ENCODE results near the gene ZNF532. TPM values are rescaled to one million over a fixed set of nuclear protein-coding genes. Genes with fewer than 3 reads are reported as not detected.
"Not testable (repeated sequence)": the region's sequence is repeated elsewhere in the genome, so short reads cannot be mapped to it uniquely, and the experiment has no call there.

The ZNF532 gene
- total RNA-seq, 2 experiments from 2014 or later: 4.0 to 4.8 TPM

DNA sequence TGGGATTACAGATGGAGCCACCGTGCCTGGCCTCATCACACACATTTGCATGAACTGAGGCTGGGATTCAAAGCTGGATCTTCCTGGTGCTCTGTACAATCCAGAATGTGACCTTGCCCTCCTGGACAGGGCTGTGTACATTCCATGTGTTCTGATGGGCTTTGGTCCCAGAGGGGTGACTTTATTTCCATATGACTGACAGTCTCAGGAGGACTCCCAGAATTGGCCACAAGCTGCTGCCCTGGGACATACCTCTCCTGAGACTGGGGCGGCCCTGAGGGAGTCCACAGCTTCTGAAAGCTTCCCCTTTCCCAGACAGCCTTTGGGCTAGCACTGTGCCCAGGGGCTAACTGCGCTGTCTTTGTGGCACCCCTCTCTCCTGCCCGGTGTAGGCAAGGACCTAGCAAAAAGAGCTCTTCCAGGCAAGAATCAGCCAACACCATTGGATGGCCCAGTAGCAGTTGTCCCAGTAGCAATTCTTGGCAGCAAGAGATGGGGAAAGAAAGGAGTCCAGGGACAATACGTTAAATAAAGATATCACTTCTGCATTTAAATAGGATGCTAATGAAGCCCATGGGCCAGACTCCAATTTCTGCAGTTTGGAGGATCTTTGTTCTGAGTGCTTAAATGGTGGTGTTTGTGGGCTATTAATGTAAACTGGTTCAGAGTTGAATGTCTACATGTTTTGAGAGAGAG lies 26.4 kb upstream of the ZNF532 start:
- no peak for DNase-seq
- POLR2A ChIA-PET: no interaction called here
- Mint-ChIP-seq H3K36me3 (no peaks in the 10 kb centered on the region), H3K27me3 (peaks cover 38% of the 10 kb centered on the region), H3K27ac (no peak overlapping the region), H3K4me3 (no peak overlapping the region), H3K4me1 (no peaks in the 10 kb centered on the region), H3K9me3 (no peaks in the 10 kb centered on the region)
- no peak for ATAC-seq (ENCODE audit: low read depth)

DNA sequence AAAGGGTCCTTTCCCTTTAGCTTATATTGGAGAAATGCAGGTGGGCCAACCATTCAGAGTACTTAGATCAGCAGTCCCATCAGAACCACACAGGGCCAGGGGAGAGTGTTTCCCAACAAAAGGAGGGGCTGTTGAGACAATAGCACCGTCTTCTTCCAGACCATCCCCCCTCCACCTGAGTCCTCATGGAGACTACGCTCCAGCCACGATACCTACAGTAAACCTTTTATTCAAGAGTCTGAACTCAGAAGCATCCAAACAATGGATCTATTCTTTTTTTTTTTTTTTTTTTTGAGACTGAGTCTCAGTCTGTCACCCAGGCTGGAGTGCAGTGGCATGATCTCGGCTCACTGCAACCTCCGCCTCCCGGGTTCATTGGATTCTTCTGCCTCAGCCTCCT lies 25.7 kb upstream of the ZNF532 start:
- H3K4me1 Mint-ChIP-seq: no peaks in the 10 kb centered on the region
- ATAC-seq (ENCODE audit: low read depth): no peak
- POLR2A ChIA-PET: no interaction called here
- H3K4me3 Mint-ChIP-seq: no peak overlapping the region
- H3K27me3 Mint-ChIP-seq: peaks cover 44% of the 10 kb centered on the region
- H3K27ac Mint-ChIP-seq: no peak overlapping the region
- H3K36me3 Mint-ChIP-seq: no peaks in the 10 kb centered on the region
- H3K9me3 Mint-ChIP-seq: no peaks in the 10 kb centered on the region
- no peak for DNase-seq

DNA sequence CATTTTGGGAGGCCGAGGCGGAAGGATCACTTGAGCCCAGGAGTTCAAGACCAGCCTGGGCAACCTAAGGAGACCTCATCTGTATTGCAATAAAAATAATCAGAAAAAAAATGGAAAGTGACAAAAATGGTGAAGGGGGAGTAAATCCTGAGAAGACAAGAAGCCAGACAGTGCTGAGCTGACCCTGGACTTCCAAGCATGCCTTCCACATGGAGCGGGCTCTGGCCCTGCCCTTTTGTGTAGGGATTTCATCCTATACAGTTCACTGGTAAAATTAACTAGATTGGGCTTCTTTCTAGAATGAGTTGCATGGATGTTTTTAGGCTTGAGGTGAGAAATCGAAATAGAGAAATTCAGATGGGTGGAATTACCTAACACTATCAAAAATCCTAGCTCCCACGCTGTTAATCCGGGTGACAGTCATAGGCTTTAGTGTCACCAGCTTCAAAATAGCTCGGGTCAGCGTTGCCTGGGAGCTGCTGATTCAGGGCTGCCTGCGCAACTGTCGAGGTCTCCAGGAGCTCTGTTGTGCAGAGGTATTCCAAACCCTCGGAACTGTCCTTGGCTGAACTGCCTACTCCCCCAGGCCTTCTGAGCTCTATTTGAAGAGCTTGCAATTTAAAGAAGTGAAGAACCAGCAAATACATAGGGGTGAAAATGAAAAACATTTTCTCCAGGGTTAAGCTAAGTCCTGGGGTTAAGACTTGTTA lies 21.5 kb upstream of the ZNF532 start:
- ATAC-seq (ENCODE audit: low read depth) (no peak), DNase-seq (no peak)
- no peaks in the 10 kb centered on the region for H3K4me1 Mint-ChIP-seq
- POLR2A ChIA-PET: no interaction called here
- no peaks in the 10 kb centered on the region for H3K9me3 Mint-ChIP-seq
- peaks cover 70% of the 10 kb centered on the region for H3K27me3 Mint-ChIP-seq
- H3K36me3 Mint-ChIP-seq: no peaks in the 10 kb centered on the region
- H3K4me3 Mint-ChIP-seq: no peak overlapping the region
- no peak overlapping the region for H3K27ac Mint-ChIP-seq

DNA sequence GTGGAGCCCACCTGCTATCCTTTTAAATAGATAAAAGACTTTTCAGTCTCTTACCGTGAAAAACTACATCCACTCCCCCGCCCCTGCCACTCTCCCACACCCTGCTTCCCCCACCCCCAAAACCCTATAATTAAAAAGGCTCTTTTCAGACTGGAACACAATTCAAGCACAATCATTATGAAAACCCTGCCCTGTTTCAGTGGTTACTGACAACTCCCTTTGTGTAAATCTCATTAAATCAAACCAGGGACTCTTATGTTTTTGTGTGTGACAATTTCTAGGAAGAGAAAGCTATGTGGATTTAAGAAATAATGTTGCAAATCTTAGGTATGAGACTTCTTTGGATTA lies 21.0 kb upstream of the ZNF532 start:
- no peaks in the 10 kb centered on the region for H3K4me1 Mint-ChIP-seq
- no peak for ATAC-seq (ENCODE audit: low read depth)
- H3K27me3 Mint-ChIP-seq: peaks cover 74% of the 10 kb centered on the region
- DNase-seq: no peak
- H3K27ac Mint-ChIP-seq: no peak overlapping the region
- no peaks in the 10 kb centered on the region for H3K36me3 Mint-ChIP-seq
- POLR2A ChIA-PET: no interaction called here
- no peak overlapping the region for H3K4me3 Mint-ChIP-seq
- no peaks in the 10 kb centered on the region for H3K9me3 Mint-ChIP-seq

DNA sequence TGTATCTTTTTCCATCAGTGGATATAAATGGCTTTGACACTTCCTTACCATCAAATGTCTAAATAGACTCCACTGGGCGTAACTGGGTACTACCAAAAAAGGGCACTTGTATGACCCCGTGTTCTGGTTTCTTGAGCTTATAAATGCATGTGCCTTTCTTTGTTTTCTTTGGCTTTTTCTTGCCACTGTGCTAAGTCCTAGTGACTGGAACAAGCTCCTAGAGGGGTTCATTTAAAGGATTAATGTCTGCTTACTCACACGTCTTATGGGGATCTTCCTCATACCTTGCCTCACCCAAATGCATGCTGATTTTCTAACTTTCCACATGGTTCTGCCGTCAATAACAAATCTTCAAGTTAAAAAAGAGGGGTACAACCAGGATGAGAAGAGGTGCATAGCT lies 19.8 kb upstream of the ZNF532 start:
- Mint-ChIP-seq H3K36me3 (no peaks in the 10 kb centered on the region), H3K4me3 (no peak overlapping the region), H3K27ac (no peak overlapping the region), H3K27me3 (peaks cover 82% of the 10 kb centered on the region), H3K4me1 (no peaks in the 10 kb centered on the region), H3K9me3 (no peaks in the 10 kb centered on the region)
- DNase-seq: no peak
- ATAC-seq (ENCODE audit: low read depth): no peak
- POLR2A ChIA-PET: interaction anchor here (0.6 kb wide), 1 partner anchor 32 kb away, joined by 4 read pairs; no protein-coding TSS in a partner anchor

DNA sequence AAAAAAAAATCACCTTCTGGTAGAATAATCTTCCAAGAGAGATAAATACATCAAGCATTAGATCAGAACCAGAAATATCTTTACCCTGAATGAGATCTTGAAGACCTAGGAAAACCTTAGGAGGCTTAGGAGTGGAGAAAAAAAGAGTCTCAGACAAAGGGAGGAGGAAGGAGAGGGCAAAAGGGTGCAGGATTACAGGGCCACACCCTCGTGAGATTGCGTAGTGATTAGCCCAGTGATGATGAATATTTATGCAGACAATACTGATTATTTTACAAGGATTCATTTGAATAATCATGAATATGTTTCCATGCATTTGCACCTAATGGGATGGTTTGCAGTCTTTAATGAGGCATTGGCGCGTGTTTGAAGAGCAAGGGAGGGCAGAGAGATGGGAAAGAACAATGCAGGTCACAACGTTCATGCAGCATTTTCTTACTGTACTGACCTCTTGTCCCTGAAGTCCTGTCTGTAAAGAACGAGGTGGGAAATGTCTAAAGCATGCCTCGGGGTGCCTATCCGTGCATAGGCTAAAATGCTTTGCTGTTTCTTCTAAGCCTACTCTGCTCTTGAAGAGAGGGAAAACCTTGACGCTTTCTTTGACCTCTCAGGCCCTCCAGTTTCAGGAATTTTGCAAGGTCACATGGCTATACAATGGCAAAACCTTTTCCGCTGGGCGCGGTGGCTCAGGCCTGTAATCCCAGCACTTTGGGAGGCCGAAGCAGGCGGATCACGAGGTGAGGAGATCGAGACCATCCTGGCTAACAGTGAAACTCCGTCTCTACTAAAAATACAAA lies 18.6 kb upstream of the ZNF532 start:
- POLR2A ChIA-PET: no interaction called here
- ATAC-seq (ENCODE audit: low read depth): no peak
- Mint-ChIP-seq H3K36me3 (no peaks in the 10 kb centered on the region), H3K9me3 (no peaks in the 10 kb centered on the region), H3K27ac (no peak overlapping the region), H3K4me1 (no peaks in the 10 kb centered on the region), H3K27me3 (peaks cover 77% of the 10 kb centered on the region), H3K4me3 (no peak overlapping the region)
- no peak for DNase-seq

DNA sequence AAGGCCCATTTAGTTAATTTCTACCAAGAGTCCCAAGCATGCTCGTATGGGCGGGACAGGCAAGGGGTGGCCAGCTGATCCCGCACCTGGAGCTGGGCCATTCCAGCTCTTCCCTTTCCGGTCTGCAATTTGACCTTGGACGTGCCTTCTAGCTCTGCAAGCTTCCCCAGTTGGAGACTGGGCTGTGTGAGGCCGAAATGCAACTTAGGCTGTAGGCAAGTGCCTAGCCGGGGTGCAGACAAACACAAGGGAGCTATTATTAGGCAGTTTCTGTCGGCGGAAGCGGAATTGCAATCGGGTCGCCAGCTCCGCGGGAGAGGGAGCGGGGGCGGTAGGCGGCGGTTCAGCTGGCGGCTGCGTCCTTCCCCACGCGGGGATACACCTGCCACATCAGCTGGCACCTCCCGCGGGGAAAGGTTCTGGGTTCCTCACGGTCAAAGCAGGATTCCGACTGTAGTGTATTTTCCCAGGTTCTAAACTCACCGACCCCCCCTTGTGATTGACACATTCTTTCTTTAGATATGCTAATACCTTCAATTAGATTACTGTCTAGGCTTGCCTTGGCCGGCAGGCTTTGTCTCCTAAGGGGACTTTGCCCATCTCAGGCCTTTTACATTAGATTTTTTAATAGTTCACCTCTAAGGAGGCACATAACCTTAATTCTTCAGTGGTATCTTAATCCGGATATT lies 17.1 kb upstream of the ZNF532 start:
- POLR2A ChIA-PET: no interaction called here
- ATAC-seq (ENCODE audit: low read depth): no peak
- Mint-ChIP-seq H3K36me3 (no peaks in the 10 kb centered on the region), H3K4me1 (no peaks in the 10 kb centered on the region), H3K27ac (no peak overlapping the region), H3K9me3 (no peaks in the 10 kb centered on the region), H3K27me3 (peaks cover 69% of the 10 kb centered on the region), H3K4me3 (no peak overlapping the region)
- DNase-seq: no peak

DNA sequence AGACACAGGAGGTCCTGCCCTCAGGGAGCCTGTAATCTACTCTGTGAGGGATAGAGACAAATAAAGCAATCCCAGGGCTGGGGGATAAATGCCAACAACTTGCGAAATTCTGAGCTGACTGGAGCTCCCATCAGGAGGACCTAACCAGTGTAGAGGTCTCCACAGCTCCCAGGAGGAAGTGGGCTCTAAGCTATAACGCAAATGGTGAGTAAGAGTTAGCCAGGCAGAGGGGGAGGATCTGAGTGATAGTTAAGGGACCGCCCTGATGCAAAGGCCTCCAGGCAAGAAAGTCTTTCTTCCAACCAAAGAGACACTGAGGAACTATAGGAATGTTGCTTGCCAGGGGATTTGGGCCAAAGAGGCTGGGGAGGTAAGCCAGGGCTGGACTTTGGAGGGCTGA lies 16.0 kb upstream of the ZNF532 start:
- no peaks in the 10 kb centered on the region for H3K9me3 Mint-ChIP-seq
- ATAC-seq (ENCODE audit: low read depth) (no peak), DNase-seq (no peak)
- no peak overlapping the region for H3K27ac Mint-ChIP-seq
- no peaks in the 10 kb centered on the region for H3K36me3 Mint-ChIP-seq
- no peak overlapping the region for H3K4me3 Mint-ChIP-seq
- H3K27me3 Mint-ChIP-seq: peaks cover 64% of the 10 kb centered on the region
- POLR2A ChIA-PET: no interaction called here
- no peaks in the 10 kb centered on the region for H3K4me1 Mint-ChIP-seq

DNA sequence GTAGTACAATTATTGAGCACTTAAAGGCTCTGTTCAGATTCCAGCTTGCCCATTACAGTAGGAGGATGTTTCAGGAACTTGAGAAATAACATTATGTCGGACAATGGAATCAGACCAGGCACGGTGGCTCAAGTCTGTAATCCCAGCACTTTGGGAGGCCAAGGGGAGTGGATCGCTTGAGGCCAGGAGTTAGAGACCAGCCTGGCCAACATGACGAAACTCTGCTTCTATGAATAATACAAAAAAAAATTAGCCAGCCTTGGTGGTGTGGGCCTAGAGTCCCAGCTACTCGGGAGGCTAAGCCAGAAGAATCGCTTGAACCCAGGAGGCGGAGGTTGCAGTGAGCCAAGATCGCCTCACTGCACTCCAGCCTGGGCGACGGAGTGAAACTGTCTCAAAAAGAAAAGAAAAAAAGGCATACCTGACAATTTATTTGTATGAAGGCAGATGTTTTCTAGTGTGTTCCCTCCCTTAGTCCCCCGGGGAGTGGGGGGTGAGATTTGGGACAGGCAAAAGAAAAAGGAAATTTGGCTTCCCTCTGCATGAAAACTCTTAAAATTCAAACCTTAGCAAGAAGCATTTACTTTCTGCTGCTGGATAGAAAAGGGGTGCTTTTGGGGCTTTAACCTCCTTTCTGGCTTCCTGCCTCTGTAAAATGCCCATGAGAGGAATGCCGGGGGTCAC lies 13.7 kb upstream of the ZNF532 start:
- no peak overlapping the region for H3K27ac Mint-ChIP-seq
- POLR2A ChIA-PET: no interaction called here
- peaks cover 47% of the 10 kb centered on the region for H3K27me3 Mint-ChIP-seq
- ATAC-seq (ENCODE audit: low read depth): no peak
- H3K9me3 Mint-ChIP-seq: no peaks in the 10 kb centered on the region
- no peak for DNase-seq
- H3K4me3 Mint-ChIP-seq: no peak overlapping the region
- H3K4me1 Mint-ChIP-seq: no peaks in the 10 kb centered on the region
- no peaks in the 10 kb centered on the region for H3K36me3 Mint-ChIP-seq

DNA sequence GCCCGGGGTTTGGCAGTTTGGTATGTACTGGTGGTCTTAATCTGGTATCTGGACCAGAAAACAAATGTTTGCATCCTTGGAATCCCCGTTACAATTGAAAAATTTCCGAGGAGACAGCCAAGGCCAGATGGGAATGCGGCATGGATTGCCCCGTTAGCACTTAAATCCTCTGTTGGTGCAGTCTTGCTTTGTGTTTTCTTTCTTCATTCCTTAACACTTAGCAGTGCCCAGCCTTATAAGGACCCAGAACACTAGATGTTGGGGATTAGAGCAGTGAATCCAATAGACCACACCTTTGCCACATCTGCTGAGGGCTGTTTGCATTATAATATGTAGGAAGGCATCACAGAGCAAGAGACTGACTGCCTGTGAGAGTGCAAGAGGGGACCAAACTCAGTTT lies 12.8 kb upstream of the ZNF532 start:
- no peaks in the 10 kb centered on the region for H3K9me3 Mint-ChIP-seq
- peaks cover 43% of the 10 kb centered on the region for H3K27me3 Mint-ChIP-seq
- H3K27ac Mint-ChIP-seq: no peak overlapping the region
- no peaks in the 10 kb centered on the region for H3K4me1 Mint-ChIP-seq
- no peak overlapping the region for H3K4me3 Mint-ChIP-seq
- no peak for DNase-seq
- H3K36me3 Mint-ChIP-seq: no peaks in the 10 kb centered on the region
- no peak for ATAC-seq (ENCODE audit: low read depth)
- POLR2A ChIA-PET: no interaction called here

DNA sequence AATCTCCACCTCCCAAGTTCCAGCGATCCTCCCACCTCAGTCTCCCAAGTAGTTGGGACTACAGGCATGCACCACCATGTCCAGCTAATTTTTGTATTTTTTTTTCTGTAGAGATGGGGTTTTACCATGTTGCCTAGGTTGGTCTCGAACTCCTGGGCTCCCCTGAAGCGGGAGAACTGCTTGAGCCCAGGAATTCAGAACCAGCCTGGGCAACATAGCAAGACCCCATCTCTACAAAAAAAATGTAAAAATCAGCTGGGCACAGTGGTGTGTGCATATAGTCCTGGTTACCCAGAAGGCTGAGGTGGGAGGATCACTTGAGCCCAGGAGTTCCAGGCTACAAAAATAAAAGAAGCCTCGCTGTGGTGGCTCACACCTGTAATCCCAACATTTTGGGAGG lies 12.0 kb upstream of the ZNF532 start:
- ATAC-seq (ENCODE audit: low read depth) (no peak), DNase-seq (no peak)
- Mint-ChIP-seq H3K27me3 (peaks cover 38% of the 10 kb centered on the region), H3K27ac (no peak overlapping the region), H3K36me3 (no peaks in the 10 kb centered on the region), H3K4me1 (no peaks in the 10 kb centered on the region), H3K9me3 (no peaks in the 10 kb centered on the region), H3K4me3 (no peak overlapping the region)
- POLR2A ChIA-PET: no interaction called here

DNA sequence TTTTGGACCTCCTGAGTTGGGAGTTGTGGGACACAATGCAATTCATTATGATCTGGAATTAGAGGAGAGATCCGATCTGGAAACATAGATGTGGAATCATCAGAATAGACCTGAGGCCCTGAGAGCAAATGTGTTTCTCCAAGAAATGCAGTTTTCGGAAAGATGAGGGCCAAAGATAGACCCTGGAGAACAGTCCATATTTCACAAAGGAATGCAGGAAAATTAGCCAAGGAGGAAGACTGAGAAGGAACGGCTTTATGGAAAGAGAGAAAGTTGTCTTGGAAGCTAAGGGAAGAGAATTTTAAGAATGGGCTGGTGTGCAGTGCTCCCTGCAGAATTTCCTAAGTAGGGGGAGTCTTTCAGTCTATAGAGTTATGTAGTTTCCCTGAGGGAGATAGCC lies 11.1 kb upstream of the ZNF532 start:
- no peaks in the 10 kb centered on the region for H3K9me3 Mint-ChIP-seq
- no peak for DNase-seq
- no peak for ATAC-seq (ENCODE audit: low read depth)
- H3K4me1 Mint-ChIP-seq: no peaks in the 10 kb centered on the region
- H3K4me3 Mint-ChIP-seq: no peak overlapping the region
- no peaks in the 10 kb centered on the region for H3K36me3 Mint-ChIP-seq
- peaks cover 35% of the 10 kb centered on the region for H3K27me3 Mint-ChIP-seq
- POLR2A ChIA-PET: no interaction called here
- no peak overlapping the region for H3K27ac Mint-ChIP-seq

DNA sequence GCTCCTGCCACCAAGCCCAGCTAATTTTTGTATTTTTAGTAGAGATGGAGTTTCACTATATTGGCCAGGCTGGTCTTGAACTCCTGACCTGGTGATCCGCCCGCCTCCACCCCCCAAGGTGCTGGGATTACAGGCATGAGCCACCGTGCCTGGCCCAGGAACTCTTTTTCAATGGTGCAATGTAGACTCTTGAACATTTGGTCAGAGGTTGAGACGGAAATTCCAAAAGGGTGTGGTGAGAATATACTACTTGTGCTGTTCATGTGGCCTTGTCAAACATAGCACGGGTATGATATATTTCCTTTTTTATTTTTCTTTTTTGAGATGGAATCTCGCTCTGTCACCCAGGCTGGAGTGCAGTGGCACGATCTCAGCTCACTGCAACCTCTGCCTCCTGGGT lies 9.2 kb upstream of the ZNF532 start:
- H3K27ac Mint-ChIP-seq; DNase-seq; POLR2A ChIA-PET; H3K4me3 Mint-ChIP-seq; H3K4me1 Mint-ChIP-seq; H3K36me3 Mint-ChIP-seq; H3K9me3 Mint-ChIP-seq; ATAC-seq (ENCODE audit: low read depth): not testable (repeated sequence)
- peaks cover 35% of the 10 kb centered on the region for H3K27me3 Mint-ChIP-seq
